Retinal pigment epithelial cell (primary cell): ENCODE data around the gene C9orf43.
A peak's percentile ranks its signal among the peaks of the same experiment; 100 is the strongest.
"Not testable (repeated sequence)": the region's sequence is repeated elsewhere in the genome, so short reads cannot be mapped to it uniquely, and the experiment has no call there.

Experiments
- DNase-seq: peaks from one replicate; pipeline ENCODE4 v3.0.0-alpha.2; 2010; ENCODE audit warnings: low read depth
- H3K4me3 ChIP-seq: 2 replicates; pipeline ENCODE4 v1.5.1; 2011; ENCODE audit warnings: mild to moderate bottlenecking, low read length, control low read depth, moderate library complexity
- CTCF ChIP-seq: conservative IDR thresholded peaks from 2 replicates; pipeline ENCODE4 v1.5.1; 2011; ENCODE audit warnings: low read depth, low read length, control low read depth, inconsistent platforms

The C9orf43 gene

GRCh38 chr9:113395000-113395861 is 15.3 kb upstream of the C9orf43 start:
- TF ChIP-seq CTCF: no peak
- no peak for DNase-seq
- no peak overlapping the region for H3K4me3 ChIP-seq

- no peak for DNase-seq
- TF ChIP-seq CTCF: no peak
- no peak overlapping the region for H3K4me3 ChIP-seq
These were observed 13.3 kb upstream of the C9orf43 start for GRCh38 chr9:113397203-113397631.

GRCh38 chr9:113398796-113399195 is 11.8 kb upstream of the C9orf43 start:
- TF ChIP-seq CTCF: no peak
- no peak overlapping the region for H3K4me3 ChIP-seq
- no peak for DNase-seq

GRCh38 chr9:113399646-113400200 is 10.8 kb upstream of the C9orf43 start:
- no peak overlapping the region for H3K4me3 ChIP-seq
- TF ChIP-seq CTCF: no peak
- DNase-seq: no peak

GRCh38 chr9:113401027-113401792 is 9.3 kb upstream of the C9orf43 start, which contains the start of gene ALAD:
Gene ALAD, minus strand, starts transcription at chr9:113401284. Its CDS starts 7,725 bp downstream, at chr9:113393559.
- peak within 1 kb of the TSS; percentile 90 for H3K4me3 ChIP-seq
- TF ChIP-seq CTCF: peak; percentile 85
- DNase-seq: peak; percentile 93

GRCh38 chr9:113403646-113404045 is 6.9 kb upstream of the C9orf43 start:
- no peak for TF ChIP-seq CTCF
- DNase-seq: no peak
- no peak overlapping the region for H3K4me3 ChIP-seq

GRCh38 chr9:113406353-113406752 is 4.2 kb upstream of the C9orf43 start:
- H3K4me3 ChIP-seq, DNase-seq: not testable (repeated sequence)
